Measurements from ENCODE around the gene SAFB2.

DNA sequence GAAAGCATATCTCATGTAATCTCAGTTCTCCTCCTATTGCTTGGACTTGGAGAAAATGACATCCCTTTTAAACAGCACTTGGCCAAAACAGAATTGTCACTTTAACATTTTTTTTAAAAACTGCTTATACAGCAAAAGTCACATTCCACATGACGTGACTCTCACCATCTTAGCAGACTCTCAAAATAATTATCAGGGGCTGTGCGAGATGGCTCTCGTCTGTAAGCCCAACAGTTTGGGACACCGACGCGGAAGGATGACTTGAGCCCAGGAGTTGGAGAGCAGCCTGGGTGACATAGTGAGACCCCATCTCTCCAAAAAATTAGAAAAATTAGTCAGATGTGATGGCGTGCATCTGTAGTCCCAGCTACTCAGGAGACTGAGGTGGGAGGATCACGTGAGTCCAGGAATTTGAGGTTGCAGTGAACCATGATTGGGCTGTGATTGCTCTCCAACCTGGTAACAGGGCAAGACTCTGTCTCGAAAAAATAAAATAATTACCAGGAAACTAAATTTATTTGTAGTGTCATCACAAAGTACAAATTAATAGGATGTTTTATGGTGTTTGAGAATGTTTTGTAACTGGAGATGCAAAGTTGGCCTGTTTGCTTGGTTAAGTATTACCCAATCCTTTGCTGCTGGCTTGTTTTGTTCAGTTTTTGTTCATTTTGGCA lies 9.1 kb upstream of the SAFB2 start:
- TF ChIP-seq CTCF (IDR thresholded peaks at IDR 0.05) (no peak), POLR2A (IDR thresholded peaks at IDR 0.05) (no peak), EP300 (IDR thresholded peaks at IDR 0.05) (no peak), POLR2AphosphoS5 (IDR thresholded peaks at IDR 0.05) (no peak)
